Measurements from ENCODE around the gene CST4.
"Not testable (repeated sequence)": the region's sequence is repeated elsewhere in the genome, so short reads cannot be mapped to it uniquely, and the experiment has no call there.

The CST4 gene

GRCh38 chr20:23686046-23686750 is 2.6 kb downstream of the CST4 start:
- no peak for DNase-seq

DNA sequence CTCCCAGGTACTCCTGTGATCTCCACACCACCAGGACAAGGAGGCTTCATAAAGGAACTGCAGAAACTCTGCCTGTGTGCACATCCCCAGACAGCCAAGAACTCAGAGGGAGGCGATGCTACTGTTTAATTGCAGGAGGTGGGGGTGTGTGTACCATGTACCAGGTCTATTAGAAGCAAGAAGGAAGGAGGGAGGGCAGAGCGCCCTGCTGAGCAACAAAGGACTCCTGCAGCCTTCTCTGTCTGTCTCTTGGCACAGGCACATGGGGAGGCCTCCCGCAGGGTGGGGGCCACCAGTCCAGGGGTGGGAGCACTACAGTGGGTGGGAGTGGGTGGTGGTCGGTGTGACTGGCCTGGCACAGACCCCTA is 3.3 kb downstream of the CST4 start:
- not testable (repeated sequence) for DNase-seq

DNA sequence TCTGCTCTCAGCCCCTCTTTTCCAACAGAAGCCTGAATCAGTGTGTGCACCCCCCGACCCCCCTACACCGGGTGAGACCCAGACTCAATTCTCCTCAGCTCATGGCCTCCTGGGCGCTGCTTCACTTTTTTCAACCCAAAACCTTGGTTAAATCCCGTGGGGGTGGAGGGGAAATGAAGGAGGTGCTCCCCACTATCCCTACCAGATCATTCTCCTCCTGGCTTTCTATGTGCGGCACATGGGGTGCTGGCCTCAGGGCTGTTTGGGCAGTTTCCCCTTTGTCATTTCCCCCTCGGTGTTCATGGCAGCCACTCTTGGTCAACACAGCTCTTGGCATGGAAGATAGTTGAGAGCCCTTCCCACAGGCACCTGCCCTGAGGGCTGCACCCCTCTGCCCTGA is 4.6 kb downstream of the CST4 start:
- no peak for DNase-seq

DNA sequence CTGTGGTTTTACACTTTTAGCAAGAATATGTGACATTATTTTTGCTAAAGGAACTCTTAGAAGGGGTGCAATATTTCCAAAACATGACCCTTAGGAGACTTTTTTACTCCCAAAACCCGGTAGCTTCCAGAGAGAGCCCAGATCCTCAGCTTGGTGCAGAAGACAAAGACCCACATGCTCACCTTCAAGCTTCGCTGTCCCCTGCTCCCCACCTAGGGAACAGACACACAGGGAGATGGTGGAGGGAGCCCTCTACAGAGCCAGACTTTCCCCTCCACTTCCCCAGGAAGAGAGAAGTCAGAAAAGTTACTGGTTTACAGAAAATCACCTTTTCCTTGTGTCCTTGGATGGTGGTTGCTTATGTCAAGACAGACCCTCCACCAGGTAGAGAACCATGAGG is 5.0 kb downstream of the CST4 start:
- no peak for DNase-seq

DNA sequence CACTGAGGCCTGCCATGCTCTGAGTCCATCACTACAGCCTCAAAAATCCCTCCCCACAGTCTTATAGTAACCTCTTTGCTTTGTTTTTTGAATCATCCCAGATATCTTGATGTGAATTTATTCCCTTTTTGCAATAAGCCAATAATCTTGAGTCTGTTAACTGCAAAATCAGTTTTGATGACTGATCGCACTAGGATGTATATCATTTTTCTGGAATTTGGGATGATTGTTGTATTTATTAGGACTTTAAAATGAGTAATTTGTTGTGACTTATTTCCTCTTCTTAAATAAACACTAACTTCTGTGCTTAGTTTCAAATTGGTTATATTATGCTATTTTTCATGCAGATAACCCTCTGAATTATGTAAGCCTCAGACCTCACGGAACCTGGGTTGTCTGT is 5.6 kb downstream of the CST4 start:
- no peak for DNase-seq

GRCh38 chr20:23680146-23680545 is 8.7 kb downstream of the CST4 start:
- no peak for DNase-seq

DNA sequence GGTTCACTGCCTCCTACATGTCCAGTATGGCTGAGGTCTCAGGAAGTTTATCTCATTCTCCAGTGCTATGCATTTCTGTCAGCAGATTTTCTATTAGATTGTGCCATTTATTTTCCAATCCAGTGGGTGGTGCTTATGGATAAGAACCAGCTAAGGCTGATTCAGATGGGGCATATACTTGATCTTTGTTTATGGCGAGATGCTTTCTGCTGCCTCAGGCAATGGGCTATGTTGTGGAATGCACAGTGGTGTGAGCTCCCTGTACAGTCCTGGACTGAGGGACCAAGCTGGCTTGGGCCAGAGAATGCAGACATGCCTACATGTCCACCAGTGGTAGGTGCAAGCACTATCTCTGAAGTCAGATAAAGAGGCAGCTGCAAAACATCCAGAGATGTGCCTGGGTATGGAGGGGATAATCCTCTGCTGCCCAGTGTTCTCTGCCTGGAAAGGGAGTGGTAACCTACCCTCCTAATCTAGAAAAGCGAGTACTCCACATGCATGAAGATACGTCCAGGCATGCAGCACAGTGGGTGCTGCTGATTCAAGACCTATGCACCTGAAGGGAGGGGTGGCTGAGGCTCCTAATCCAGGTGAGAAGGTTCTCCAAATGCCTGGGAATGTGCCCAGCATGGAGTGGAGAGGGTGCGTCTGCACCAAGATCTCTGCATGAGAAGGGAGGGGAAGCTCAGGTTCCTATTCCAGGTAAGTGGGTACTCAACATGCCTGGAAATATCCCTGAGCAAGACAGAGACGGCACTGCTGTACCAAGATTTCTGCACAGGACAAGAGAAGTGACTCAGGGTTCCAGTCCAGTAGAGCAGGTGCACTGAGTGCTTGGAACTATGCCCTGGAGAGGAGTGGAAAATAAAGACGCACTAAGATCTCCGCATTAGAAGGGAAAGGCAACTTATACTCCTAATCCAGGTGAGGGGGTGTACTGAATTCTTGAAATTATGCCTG is 9.4 kb downstream of the CST4 start:
- DNase-seq, result no peak

- no peak for DNase-seq
These were observed 15.6 kb downstream of the CST4 start for GRCh38 chr20:23673209-23673608.

- DNase-seq, result no peak
These were observed 16.7 kb downstream of the CST4 start for GRCh38 chr20:23672158-23672557.

DNA sequence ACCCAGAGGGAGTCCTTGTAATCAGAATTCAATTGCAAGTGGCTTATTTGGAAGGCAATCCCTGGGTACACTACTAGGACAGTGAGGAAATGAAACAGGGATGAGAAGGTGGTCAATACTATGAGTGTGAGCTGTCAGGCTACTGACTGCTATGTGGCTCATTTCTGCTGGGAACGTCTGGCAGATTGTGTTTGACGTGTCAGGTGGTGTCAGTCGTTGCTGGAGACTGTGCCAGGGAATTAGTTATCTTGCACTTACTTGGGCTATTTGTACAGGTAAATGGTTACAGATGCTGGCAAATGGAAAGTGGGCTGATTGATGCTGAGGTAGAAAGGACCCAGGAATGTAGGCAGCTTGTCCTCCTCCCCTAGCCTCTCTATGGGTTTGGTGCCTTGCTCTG is 17.4 kb downstream of the CST4 start:
- DNase-seq, result no peak

- no peak for DNase-seq
These were observed 18.5 kb downstream of the CST4 start for GRCh38 chr20:23670361-23670760.

- no peak for DNase-seq
These were observed 19.0 kb downstream of the CST4 start for GRCh38 chr20:23669866-23670265.

GRCh38 chr20:23669327-23669726 is 19.5 kb downstream of the CST4 start:
- no peak for DNase-seq

GRCh38 chr20:23668477-23668951 is 20.3 kb downstream of the CST4 start:
- DNase-seq, result peak; percentile 22

- DNase-seq, result no peak
These were observed 21.2 kb downstream of the CST4 start for GRCh38 chr20:23667666-23668065.

GRCh38 chr20:23666698-23667097 is 22.1 kb downstream of the CST4 start:
- DNase-seq, result no peak

DNA sequence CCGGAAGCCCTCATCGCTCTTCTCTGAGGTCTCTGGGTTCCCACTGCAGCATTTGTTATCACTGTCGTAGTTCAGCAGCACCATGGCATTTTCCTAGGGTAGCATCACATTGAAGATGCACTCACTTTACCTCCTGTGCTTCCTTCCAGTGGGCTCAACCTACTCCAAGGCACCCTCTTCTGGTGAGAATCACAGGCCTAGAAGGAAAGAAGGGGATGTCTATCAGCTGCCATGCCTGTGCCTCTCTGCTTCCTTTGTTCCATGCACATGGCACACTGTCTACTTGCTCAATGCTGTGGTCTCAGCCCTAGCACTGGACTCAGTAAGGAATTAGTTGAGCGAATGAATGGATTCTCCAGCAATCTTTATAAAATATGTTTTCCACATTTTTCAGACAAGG is 22.6 kb downstream of the CST4 start:
- no peak for DNase-seq

DNA sequence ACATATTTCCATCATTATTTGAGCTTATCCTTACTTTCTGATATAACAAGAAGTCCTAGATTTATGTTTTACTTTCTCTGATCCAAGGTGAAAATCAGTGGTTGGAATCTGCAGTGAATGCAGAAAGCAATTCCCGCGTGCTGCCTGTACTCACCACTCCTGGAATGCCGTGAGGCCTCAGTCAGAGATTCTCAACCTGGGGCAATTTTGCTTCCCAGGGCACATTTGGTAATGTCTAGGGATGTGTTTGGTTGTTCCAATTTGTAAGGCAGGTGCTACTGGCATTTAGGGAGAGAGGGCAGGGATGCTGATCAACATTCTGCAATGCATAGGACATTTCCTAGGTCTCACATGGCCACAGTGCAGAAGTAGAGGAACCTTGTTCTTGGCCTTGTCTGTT is 23.9 kb downstream of the CST4 start:
- DNase-seq, result no peak

GRCh38 chr20:23664046-23664445 is 24.8 kb downstream of the CST4 start:
- DNase-seq, result not testable (repeated sequence)

- DNase-seq, result no peak
These were observed 25.7 kb downstream of the CST4 start for GRCh38 chr20:23663180-23663579.

- DNase-seq, result no peak
These were observed 26.5 kb downstream of the CST4 start for GRCh38 chr20:23662276-23662870.

DNA sequence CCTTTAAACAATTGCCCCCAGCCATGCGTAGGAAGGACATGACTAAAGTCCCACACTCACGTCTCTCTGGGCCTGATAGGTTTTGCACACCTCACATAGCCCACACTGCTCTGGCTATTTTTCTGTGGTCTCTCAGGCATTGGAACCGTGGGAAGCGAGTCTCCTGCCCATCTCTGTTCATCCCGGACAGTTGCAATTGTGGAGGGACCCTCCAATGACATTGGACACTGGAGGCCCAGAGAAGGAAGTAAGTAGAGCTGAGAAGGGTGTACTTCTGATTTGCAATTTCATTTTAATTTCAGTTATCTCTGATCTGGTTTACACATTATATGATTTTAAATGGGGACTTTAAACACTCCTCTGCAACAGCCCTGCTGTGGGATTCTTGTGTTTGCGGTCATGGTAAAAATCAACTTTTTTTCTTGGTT is 27.8 kb downstream of the CST4 start:
- no peak for DNase-seq

- no peak for DNase-seq
These were observed 28.6 kb downstream of the CST4 start for GRCh38 chr20:23659989-23660837.

Data from activated naive CD4-positive, alpha-beta T cell treated with Interleukin-2 at 50 U/mL for 16 hours (primary cell).